Esophagus squamous epithelium (tissue), 5 donors: Measurements from ENCODE around the gene YBX2. TPM values are rescaled to one million over a fixed set of nuclear protein-coding genes. Genes with fewer than 3 reads are reported as not detected.

Source experiments
- DNase-seq: peaks from one replicate; lab custom pipeline; 2025; lab: John Stamatoyannopoulos, UW
- H3K27ac ChIP-seq, 4 donors: fragments of 200-600 bp; sonication (generic); one replicate each; pipeline ENCODE4 v1.5.1; 2016 to 2019; ENCODE audit warnings: mild to moderate bottlenecking in 1 of 4
- H3K27me3 ChIP-seq, 4 donors: fragments of 200-600 bp; sonication (generic); 1 replicate in 3 of 4; 2 replicates in 1 of 4; pipeline versions ENCODE4 v1.5.1 to v1.6.0; 2017 to 2021; ENCODE audit warnings: antibody characterized with exemption in 1 of 4
- H3K36me3 ChIP-seq, 3 donors: fragments of 200-600 bp; sonication (generic); one replicate each; pipeline ENCODE4 v1.5.1; 2016 to 2019
- H3K4me1 ChIP-seq, 3 donors: fragments of 200-600 bp; sonication (generic); one replicate each; pipeline ENCODE4 v1.5.1; 2017 to 2019
- H3K4me3 ChIP-seq, 4 donors: fragments of 200-600 bp; sonication (generic); 1 replicate in 3 of 4; 2 replicates in 1 of 4; pipeline ENCODE4 v1.5.1; 2016 to 2019; ENCODE audit warnings: mild to moderate bottlenecking in 2 of 4, moderate library complexity in 1 of 4
- H3K9me3 ChIP-seq, 3 donors: fragments of 200-600 bp; sonication (generic); one replicate each; pipeline ENCODE4 v1.5.1; 2016 to 2019
- CTCF ChIP-seq, 6 experiments: fragments of 450-650 bp in 4 of 6; fragments of 200-600 bp in 2 of 6; sonication (generic) in 2 of 6; IDR thresholded peaks; one replicate each; pipeline ENCODE4 v1.5.1; 2016 to 2019; ENCODE audit warnings: antibody characterized with exemption in 6 of 6, mild to moderate bottlenecking in 4 of 6, moderate library complexity in 4 of 6
- POLR2A ChIP-seq, 4 donors: fragments of 450-650 bp; IDR thresholded peaks; one replicate each; pipeline ENCODE4 v1.6.1; 2017; ENCODE audit warnings: antibody characterized with exemption in 4 of 4, mild to moderate bottlenecking in 4 of 4, moderate library complexity in 3 of 4
- WGBS, 2 donors: methylation state at CpG; one replicate each; pipeline ENCODE4 v1.1.5; 2018; 5-methylcytosine and 5-hydroxymethylcytosine counted together
- intact Hi-C: fragments of 100-400 bp; cut with DNase I; formaldehyde crosslinking; loops from one replicate; pipeline ENCODE4 v1.15.0; 2022
- total RNA-seq, 4 donors: library from RNA; depleted of rRNA; stranded (reverse); fragments of >200 nt; gene quantifications; one replicate each; pipeline ENCODE4 v1.1.0, GENCODE V29; 2016
- donor health status: DM: yes; HTN: yes; CAD: no.

Gene YBX2
- total RNA-seq, 4 donors from 2014 or later = 0.44 to 3.8 (median 2.3) TPM

- peaks cover 11 to 33% (median 17%) of the 10 kb centered on the region in 3 donors for H3K4me1 ChIP-seq
- H3K36me3 ChIP-seq = peaks cover 0 to 18% (median 0%) of the 10 kb centered on the region in 3 donors
- peak overlapping the region; percentile 73 to 95 (median 84) for H3K4me3 ChIP-seq
- no peaks in the 10 kb centered on the region for H3K9me3 ChIP-seq
- intact Hi-C loops = no loop called here
- 50% methylated on average over 3 of the region's 13 CpGs; no CpG with 5 or more reads in 1 of the 2 donors for WGBS, 2 donors
- H3K27ac ChIP-seq = peak overlapping the region; percentile 84 to 94 (median 90)
- no peak for TF ChIP-seq POLR2A (IDR thresholded peaks at IDR 0.05)
- no peak for DNase-seq
- H3K27me3 ChIP-seq = peaks cover 0 to 22% (median 0%) of the 10 kb centered on the region in 4 donors
Measured at GRCh38 chr17:7330638-7331015, 36.2 kb upstream of the YBX2 start.

DNA sequence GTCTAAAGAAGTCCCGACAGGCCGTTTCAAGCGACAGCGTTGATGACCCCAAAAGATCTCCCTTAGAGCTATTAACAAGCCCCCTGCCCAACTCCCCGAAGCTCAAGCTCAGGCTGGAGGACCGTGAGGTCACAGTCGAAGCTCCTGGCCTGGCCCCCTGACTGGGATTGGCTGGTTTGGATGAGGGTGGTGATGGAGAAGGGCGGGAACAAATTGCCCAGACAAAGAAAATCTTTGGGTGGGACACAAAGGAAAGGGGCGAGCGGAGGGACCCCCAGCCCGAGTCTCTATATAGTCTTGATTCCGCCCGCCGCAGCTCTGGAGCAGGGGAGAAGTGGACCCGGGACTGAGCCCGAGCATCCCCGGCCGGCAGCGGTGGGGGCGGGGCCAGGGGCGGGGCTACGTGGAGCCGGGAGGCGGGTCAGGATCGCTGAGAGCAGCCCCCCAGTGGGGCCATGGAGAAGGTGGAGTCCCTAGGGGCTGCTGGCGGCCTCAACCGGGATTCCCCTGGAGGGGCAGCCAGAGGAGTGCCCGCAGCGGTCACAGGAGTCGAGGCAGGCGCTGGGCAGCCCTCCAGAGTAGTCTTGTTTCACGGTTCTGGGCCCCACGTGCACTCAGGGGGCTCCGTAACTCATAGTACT lies 35.7 kb upstream of the YBX2 start:
- intact Hi-C loops = no loop called here
- WGBS, 2 donors = 2 to 5% methylated on average over 7 to 10 of the region's 34 CpGs

GRCh38 chr17:7329374-7329996 lies 35.0 kb upstream of the YBX2 start:
- peaks cover 11 to 33% (median 17%) of the 10 kb centered on the region in 3 donors for H3K4me1 ChIP-seq
- intact Hi-C loops = no loop called here
- DNase-seq = peak; percentile 94
- peak overlapping the region; percentile 84 to 94 (median 90) for H3K27ac ChIP-seq
- peaks cover 0 to 11% (median 0%) of the 10 kb centered on the region in 4 donors for H3K27me3 ChIP-seq
- H3K36me3 ChIP-seq = peaks cover 0 to 29% (median 0%) of the 10 kb centered on the region in 3 donors
- WGBS, 2 donors = 0 to 1% methylated on average over 19 to 24 of the region's 43 CpGs
- H3K9me3 ChIP-seq = no peaks in the 10 kb centered on the region
- peak overlapping the region; percentile 73 to 95 (median 84) for H3K4me3 ChIP-seq
- peak in 3 of 4 donors; percentile 47 to 85 (median 52) for TF ChIP-seq POLR2A (IDR thresholded peaks at IDR 0.05)
- TF ChIP-seq CTCF (IDR thresholded peaks at IDR 0.05) = peak in 2 of 6 experiments; percentile 16 to 45

More for the DNA sequence above, 35.7 kb upstream of the YBX2 start:
- Histone ChIP-seq H3K27ac (peak overlapping the region; percentile 84 to 94 (median 90)), H3K27me3 (peaks cover 0 to 17% (median 0%) of the 10 kb centered on the region in 4 donors), H3K4me1 (peaks cover 11 to 33% (median 17%) of the 10 kb centered on the region in 3 donors), H3K9me3 (no peaks in the 10 kb centered on the region), H3K4me3 (peak overlapping the region; percentile 73 to 95 (median 84)), H3K36me3 (peaks cover 0 to 23% (median 0%) of the 10 kb centered on the region in 3 donors)
- DNase-seq = no peak
- TF ChIP-seq POLR2A (IDR thresholded peaks at IDR 0.05) = no peak
- no peak for TF ChIP-seq CTCF (IDR thresholded peaks at IDR 0.05)

DNA sequence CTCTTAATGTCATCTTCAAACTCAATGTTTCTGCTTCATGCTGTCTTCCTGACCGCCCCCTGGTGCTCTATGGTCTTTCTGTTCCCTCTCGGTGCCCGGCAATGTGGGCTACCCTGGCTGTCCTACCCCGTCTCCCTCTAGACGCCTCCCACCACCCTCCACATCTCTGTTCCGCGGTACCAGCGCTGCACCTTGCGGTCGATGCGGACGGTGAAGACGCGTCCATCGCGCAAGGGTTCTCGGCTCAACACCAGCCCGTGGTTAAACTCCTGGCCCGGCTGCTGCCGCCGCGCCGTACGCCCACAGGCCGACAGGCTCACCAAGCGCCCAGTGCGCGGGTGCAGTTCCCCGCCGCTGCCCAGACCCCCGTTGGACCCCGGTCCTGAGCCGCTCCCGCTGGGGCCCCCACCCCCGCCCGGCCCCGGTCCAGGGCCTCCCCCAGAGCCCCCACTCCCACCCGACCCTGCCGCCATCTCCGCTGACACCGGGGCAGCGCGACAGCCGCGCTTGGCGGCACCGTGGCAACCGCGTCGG lies 34.5 kb upstream of the YBX2 start, which contains the start of gene NEURL4:
NEURL4 (minus strand) TSS at position 496 of the 534 bp plus-strand sequence; CDS start at position 473, 23 bp downstream.
- Histone ChIP-seq H3K4me3 (peak within 1 kb of the TSS; percentile 73 to 95 (median 84)), H3K27me3 (peaks cover 0 to 5% (median 0%) of the 10 kb centered on the region in 4 donors), H3K36me3 (peaks cover 1 to 35% (median 4%) of the 10 kb centered on the region in 3 donors), H3K27ac (peak within 1 kb of the TSS; percentile 84 to 94 (median 90)), H3K4me1 (peaks cover 11 to 38% (median 17%) of the 10 kb centered on the region in 3 donors), H3K9me3 (no peaks in the 10 kb centered on the region)
- intact Hi-C loops = no loop called here
- DNase-seq = no peak
- 1% methylated on average over 16 to 23 of the region's 50 CpGs for WGBS, 2 donors
- TF ChIP-seq CTCF (IDR thresholded peaks at IDR 0.05) (peak in 1 of 6 experiments; percentile 4), POLR2A (IDR thresholded peaks at IDR 0.05) (no peak)

GRCh38 chr17:7328009-7328408 lies 33.6 kb upstream of the YBX2 start:
- intact Hi-C loops = no loop called here
- DNase-seq = no peak

More at GRCh38 chr17:7328009-7328408, 33.6 kb upstream of the YBX2 start:
- Histone ChIP-seq H3K27me3 (no peaks in the 10 kb centered on the region), H3K27ac (peak overlapping the region in 1 of 4 donors; percentile 89), H3K36me3 (peaks cover 10 to 44% (median 12%) of the 10 kb centered on the region in 3 donors), H3K4me3 (peak overlapping the region in 2 of 4 donors; percentile 92 to 95), H3K9me3 (no peaks in the 10 kb centered on the region), H3K4me1 (peaks cover 11 to 39% (median 17%) of the 10 kb centered on the region in 3 donors)
- TF ChIP-seq CTCF (IDR thresholded peaks at IDR 0.05) (no peak), POLR2A (IDR thresholded peaks at IDR 0.05) (no peak)
- WGBS, 2 donors = 50 to 94% methylated on average over 1 of the region's 1 CpG
